B cell (primary cell): Measurements from ENCODE around the gene DLG3.

Experiments used
- CTCF ChIP-seq: fragments of 200-600 bp; IDR thresholded peaks from one replicate; pipeline ENCODE4 v1.8.0; 2022; ENCODE audit warnings: antibody characterized with exemption, mild to moderate bottlenecking
- EZH2 ChIP-seq: IDR thresholded peaks from 2 replicates; pipeline ENCODE4 v1.6.1; 2012; ENCODE audit warnings: borderline replicate concordance, low read depth, mild to moderate bottlenecking, moderate library complexity, low read length; ENCODE audit not compliant: insufficient read depth, poor library complexity, severe bottlenecking

- TF ChIP-seq CTCF (no peak), EZH2 (no peak)
Observed at GRCh38 chrX:70488856-70489255, 44.2 kb downstream of the DLG3 start.
